H1 (cell line): ENCODE data around the gene INTS1. TPM values are rescaled to one million over a fixed set of nuclear protein-coding genes. Genes with fewer than 3 reads are reported as not detected.

Experiments used
- GABPA ChIP-seq: IDR thresholded peaks from 2 replicates; pipeline ENCODE4 v1.6.1; 2011; ENCODE audit warnings: mild to moderate bottlenecking, low read length, moderate library complexity, borderline replicate concordance; ENCODE audit not compliant: insufficient read depth
- RAD21 ChIP-seq, 2 experiments: IDR thresholded peaks in 1 of 2; conservative IDR thresholded peaks in 1 of 2; 2 replicates each; pipeline ENCODE4 v1.6.1; 2011; ENCODE audit warnings: low read depth in 2 of 2, low read length in 2 of 2, improper control_type of control experiment in 1 of 2, inconsistent platforms in 1 of 2, mild to moderate bottlenecking in 1 of 2, moderate library complexity in 1 of 2
- polyA plus RNA-seq, 7 experiments: library from polyadenylated mRNA; depleted of rRNA in 3 of 7; stranded (reverse) in 5 of 7; unstranded in 2 of 7; fragments of >200 nt in 5 of 7; fragments of 200-250 nt in 2 of 7; gene quantifications; 1 replicate in 5 of 7; 2 replicates in 1 of 7; 4 replicates in 1 of 7; pipeline versions ENCODE4 v1.2.1 to v1.2.3, GENCODE V29; 2011 to 2013; ENCODE audit warnings: missing spikeins in 2 of 7, mixed read lengths in 2 of 7
- total RNA-seq: library from RNA; stranded (reverse); fragmentation: NEBNext Ultra II Directional; extraction: Animal tissue kit (Norgen Biotek cat#: 25700); gene quantifications from 2 replicates; pipeline ENCODE4 v1.2.1, GENCODE V29; 2021
- TF ChIP-seq, protein P1 (sequence below): fragments of 300-600 bp; sonication (generic); IDR thresholded peaks from 2 replicates; pipeline ENCODE4 v1.7.1; 2012; ENCODE audit warnings: low read length, moderate library complexity, mild to moderate bottlenecking, inconsistent platforms; ENCODE audit not compliant: insufficient replicate concordance

The INTS1 gene
- total and polyA plus RNA-seq, 2 of the 8 experiments (the other 6 are each of a cell fraction or from before 2014, with no cell fraction given), result 76.9 to 104 TPM

DNA sequence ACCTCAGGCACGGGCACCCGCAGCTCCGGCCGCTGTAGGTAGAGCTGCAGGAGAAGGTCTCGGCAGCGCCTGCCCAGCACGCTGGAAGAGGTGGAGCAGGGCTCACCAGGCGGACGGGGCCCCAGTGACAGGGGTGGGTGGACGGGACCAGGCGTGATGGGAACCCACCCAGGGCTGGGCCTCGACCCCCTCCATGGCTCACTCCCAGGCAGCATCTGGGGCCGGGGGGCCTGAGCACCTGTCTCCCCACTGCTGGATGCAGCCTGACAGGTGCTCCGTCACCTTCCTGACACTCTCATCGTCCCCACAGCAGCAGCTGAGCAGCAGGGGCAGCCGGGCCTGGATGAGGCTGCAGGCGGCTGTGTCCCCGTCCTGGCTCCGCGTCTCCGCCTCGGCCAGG is 28.2 kb downstream of the INTS1 start (continued):
- TF ChIP-seq, protein P1, sequence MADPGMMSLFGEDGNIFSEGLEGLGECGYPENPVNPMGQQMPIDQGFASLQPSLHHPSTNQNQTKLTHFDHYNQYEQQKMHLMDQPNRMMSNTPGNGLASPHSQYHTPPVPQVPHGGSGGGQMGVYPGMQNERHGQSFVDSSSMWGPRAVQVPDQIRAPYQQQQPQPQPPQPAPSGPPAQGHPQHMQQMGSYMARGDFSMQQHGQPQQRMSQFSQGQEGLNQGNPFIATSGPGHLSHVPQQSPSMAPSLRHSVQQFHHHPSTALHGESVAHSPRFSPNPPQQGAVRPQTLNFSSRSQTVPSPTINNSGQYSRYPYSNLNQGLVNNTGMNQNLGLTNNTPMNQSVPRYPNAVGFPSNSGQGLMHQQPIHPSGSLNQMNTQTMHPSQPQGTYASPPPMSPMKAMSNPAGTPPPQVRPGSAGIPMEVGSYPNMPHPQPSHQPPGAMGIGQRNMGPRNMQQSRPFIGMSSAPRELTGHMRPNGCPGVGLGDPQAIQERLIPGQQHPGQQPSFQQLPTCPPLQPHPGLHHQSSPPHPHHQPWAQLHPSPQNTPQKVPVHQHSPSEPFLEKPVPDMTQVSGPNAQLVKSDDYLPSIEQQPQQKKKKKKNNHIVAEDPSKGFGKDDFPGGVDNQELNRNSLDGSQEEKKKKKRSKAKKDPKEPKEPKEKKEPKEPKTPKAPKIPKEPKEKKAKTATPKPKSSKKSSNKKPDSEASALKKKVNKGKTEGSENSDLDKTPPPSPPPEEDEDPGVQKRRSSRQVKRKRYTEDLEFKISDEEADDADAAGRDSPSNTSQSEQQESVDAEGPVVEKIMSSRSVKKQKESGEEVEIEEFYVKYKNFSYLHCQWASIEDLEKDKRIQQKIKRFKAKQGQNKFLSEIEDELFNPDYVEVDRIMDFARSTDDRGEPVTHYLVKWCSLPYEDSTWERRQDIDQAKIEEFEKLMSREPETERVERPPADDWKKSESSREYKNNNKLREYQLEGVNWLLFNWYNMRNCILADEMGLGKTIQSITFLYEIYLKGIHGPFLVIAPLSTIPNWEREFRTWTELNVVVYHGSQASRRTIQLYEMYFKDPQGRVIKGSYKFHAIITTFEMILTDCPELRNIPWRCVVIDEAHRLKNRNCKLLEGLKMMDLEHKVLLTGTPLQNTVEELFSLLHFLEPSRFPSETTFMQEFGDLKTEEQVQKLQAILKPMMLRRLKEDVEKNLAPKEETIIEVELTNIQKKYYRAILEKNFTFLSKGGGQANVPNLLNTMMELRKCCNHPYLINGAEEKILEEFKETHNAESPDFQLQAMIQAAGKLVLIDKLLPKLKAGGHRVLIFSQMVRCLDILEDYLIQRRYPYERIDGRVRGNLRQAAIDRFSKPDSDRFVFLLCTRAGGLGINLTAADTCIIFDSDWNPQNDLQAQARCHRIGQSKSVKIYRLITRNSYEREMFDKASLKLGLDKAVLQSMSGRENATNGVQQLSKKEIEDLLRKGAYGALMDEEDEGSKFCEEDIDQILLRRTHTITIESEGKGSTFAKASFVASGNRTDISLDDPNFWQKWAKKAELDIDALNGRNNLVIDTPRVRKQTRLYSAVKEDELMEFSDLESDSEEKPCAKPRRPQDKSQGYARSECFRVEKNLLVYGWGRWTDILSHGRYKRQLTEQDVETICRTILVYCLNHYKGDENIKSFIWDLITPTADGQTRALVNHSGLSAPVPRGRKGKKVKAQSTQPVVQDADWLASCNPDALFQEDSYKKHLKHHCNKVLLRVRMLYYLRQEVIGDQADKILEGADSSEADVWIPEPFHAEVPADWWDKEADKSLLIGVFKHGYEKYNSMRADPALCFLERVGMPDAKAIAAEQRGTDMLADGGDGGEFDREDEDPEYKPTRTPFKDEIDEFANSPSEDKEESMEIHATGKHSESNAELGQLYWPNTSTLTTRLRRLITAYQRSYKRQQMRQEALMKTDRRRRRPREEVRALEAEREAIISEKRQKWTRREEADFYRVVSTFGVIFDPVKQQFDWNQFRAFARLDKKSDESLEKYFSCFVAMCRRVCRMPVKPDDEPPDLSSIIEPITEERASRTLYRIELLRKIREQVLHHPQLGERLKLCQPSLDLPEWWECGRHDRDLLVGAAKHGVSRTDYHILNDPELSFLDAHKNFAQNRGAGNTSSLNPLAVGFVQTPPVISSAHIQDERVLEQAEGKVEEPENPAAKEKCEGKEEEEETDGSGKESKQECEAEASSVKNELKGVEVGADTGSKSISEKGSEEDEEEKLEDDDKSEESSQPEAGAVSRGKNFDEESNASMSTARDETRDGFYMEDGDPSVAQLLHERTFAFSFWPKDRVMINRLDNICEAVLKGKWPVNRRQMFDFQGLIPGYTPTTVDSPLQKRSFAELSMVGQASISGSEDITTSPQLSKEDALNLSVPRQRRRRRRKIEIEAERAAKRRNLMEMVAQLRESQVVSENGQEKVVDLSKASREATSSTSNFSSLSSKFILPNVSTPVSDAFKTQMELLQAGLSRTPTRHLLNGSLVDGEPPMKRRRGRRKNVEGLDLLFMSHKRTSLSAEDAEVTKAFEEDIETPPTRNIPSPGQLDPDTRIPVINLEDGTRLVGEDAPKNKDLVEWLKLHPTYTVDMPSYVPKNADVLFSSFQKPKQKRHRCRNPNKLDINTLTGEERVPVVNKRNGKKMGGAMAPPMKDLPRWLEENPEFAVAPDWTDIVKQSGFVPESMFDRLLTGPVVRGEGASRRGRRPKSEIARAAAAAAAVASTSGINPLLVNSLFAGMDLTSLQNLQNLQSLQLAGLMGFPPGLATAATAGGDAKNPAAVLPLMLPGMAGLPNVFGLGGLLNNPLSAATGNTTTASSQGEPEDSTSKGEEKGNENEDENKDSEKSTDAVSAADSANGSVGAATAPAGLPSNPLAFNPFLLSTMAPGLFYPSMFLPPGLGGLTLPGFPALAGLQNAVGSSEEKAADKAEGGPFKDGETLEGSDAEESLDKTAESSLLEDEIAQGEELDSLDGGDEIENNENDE, result no peak
- TF ChIP-seq RAD21 (IDR thresholded peaks at IDR 0.05 in 1 of 2, conservative IDR thresholded peaks at IDR 0.05 in 1 of 2; ENCODE audit: low read depth in 2 of 2, low read length in 2 of 2) (no peak), GABPA (no peak)
- TF ChIP-seq, all 59 proteins: peak for 0
